SK-N-SH (cell line): ENCODE measurements around the gene PKD1.

ENCODE experiments used
- TAF1 ChIP-seq: IDR thresholded peaks from 2 replicates; pipeline ENCODE4 v1.6.1; 2012; ENCODE audit warnings: low read depth, mild to moderate bottlenecking, low read length, moderate library complexity, borderline replicate concordance
- TF ChIP-seq, protein P1 (sequence below): fragments of 200-600 bp; sonication (generic); IDR thresholded peaks from 2 replicates; pipeline ENCODE4 v1.6.1; 2017; ENCODE audit warnings: antibody characterized with exemption, mild to moderate bottlenecking, moderate library complexity

- TF ChIP-seq, protein P1, sequence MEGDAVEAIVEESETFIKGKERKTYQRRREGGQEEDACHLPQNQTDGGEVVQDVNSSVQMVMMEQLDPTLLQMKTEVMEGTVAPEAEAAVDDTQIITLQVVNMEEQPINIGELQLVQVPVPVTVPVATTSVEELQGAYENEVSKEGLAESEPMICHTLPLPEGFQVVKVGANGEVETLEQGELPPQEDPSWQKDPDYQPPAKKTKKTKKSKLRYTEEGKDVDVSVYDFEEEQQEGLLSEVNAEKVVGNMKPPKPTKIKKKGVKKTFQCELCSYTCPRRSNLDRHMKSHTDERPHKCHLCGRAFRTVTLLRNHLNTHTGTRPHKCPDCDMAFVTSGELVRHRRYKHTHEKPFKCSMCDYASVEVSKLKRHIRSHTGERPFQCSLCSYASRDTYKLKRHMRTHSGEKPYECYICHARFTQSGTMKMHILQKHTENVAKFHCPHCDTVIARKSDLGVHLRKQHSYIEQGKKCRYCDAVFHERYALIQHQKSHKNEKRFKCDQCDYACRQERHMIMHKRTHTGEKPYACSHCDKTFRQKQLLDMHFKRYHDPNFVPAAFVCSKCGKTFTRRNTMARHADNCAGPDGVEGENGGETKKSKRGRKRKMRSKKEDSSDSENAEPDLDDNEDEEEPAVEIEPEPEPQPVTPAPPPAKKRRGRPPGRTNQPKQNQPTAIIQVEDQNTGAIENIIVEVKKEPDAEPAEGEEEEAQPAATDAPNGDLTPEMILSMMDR: no peak
- TF ChIP-seq TAF1: no peak
These were observed 12.4 kb upstream of the PKD1 start, which contains the start of gene RAB26 for GRCh38 chr16:2147981-2148671.
